Left renal pelvis (tissue), 4 donors: Measurements from ENCODE around the gene MYL12A. TPM values are rescaled to one million over a fixed set of nuclear protein-coding genes. Genes with fewer than 3 reads are reported as not detected.
A peak's percentile ranks its signal among the peaks of the same experiment; 100 is the strongest.
"Not testable (repeated sequence)": the region's sequence is repeated elsewhere in the genome, so short reads cannot be mapped to it uniquely, and the experiment has no call there.

ENCODE experiments used
- DNase-seq, 4 donors: peaks; one replicate each; pipeline ENCODE4 v3.0.0-alpha.2; 2013; ENCODE audit warnings: low read depth in 4 of 4, low spot score in 3 of 4
- polyA plus RNA-seq, 4 donors: library from polyadenylated mRNA; unstranded; fragments of 120-200 nt; gene quantifications; one replicate each; pipeline ENCODE4 v1.2.1, GENCODE V29; 2013; ENCODE audit not compliant: insufficient read length in 4 of 4

The MYL12A gene
- polyA plus RNA-seq, 4 donors, result 374 to 461 (median 411) TPM

GRCh38 chr18:3251963-3252277 is 4.3 kb downstream of the MYL12A start:
- DNase-seq, result no peak

GRCh38 chr18:3252843-3253242 is 5.2 kb downstream of the MYL12A start:
- DNase-seq, result no peak

- no peak for DNase-seq
Measured at GRCh38 chr18:3254725-3255124, 7.1 kb downstream of the MYL12A start.

GRCh38 chr18:3255611-3256165 is 8.1 kb downstream of the MYL12A start:
- DNase-seq, result no peak

DNA sequence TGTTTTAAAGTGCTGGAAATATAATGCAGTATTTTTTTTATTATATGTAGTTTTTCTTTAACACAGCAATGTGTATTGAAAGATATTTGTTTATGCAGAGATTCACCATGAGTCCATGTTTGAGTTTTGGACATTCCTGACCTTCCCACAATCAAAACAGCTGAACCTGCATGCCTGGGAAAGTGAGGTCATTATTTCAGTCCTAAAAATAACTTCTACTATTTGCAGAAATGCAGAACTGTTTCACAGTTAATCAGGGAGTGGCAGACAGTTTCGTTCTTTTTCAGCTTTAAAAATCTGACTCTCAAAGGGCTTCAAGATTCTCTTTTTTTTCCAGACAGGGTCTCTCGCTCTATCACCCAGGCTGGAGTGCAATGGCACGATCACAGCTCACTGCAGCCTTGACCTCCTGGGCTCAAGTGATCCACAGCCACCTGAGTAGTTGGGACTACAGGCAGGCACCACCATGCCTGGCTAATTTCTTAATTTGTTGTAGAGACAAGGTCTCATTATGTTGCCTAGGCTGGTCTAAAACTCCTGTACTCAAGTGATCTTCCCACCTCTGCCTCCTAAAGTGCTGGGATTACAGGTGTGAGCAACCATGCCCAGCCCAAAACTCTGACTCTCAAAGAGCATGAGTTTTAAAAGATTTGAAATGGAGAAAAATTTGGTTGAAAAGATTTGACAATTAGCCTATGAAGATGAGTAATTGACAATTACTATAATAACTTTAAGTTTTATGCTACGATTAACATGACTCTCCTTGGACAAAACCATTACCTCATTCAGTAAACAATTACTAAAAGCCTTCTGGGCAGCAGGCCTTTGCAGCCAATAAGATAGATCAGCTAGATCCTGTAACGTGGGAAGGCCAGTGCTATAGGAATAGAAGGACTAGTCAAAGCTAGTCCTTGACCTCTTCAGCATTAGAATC is 9.4 kb downstream of the MYL12A start:
- no peak for DNase-seq

GRCh38 chr18:3257627-3258120 is 10.1 kb downstream of the MYL12A start:
- no peak for DNase-seq

GRCh38 chr18:3260995-3261372 is 13.4 kb downstream of the MYL12A start:
- DNase-seq, result no peak

GRCh38 chr18:3261373-3262233 is 14.0 kb downstream of the MYL12A start, which contains the start of gene MYL12B:
TSS of gene MYL12B (plus strand) at chr18:3262133. CDS start at chr18:3272899, 10,766 bp downstream.
- peak in 2 of 4 donors; percentile 71 to 74 for DNase-seq

- DNase-seq, result no peak
Measured at GRCh38 chr18:3262234-3263131, 14.9 kb downstream of the MYL12A start.

GRCh38 chr18:3263132-3263700 is 15.6 kb downstream of the MYL12A start:
- no peak for DNase-seq

DNA sequence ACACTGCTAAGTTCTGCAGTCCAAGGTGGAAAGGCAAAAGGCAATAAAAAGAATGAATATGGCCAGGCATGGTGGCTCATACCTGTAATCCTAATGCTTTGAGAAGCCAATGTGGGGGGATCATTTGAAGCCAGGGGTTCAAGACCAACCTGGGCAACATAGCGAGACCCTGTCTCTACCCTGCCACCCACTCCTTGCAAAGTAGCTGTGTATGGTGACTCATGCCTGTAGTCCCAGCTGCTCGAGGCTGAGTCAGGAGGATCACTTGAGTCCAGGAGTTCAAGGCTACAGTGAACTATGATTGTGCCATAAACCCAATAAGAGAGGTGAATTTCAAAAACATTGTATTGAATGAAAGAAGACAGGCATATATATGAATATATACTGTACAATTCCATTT is 16.8 kb downstream of the MYL12A start:
- DNase-seq, result no peak

DNA sequence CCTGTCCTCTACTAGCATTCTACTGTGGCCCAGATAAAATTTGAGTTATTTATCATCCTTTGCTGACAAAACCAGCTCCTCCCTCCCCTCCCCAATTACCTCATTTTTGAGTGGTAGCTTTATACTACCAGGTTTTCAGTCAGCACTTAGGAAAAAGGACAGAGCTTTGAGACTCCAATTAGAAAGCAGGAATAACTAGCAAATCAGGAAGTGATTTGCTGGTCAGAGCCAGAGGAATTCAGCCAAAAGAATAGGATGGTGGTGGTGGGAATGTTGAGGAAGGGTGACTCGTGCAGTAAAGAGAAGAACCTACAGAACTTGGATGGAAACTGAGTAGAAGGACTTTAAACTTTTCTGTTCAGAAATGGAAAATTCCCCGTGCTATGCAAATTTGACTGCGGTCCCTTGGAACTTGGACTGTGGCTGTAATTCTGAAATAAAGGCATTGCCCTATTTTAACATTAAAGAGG is 18.0 kb downstream of the MYL12A start:
- no peak for DNase-seq

GRCh38 chr18:3266062-3266608 is 18.5 kb downstream of the MYL12A start:
- DNase-seq, result no peak

GRCh38 chr18:3268306-3268705 is 20.7 kb downstream of the MYL12A start:
- no peak for DNase-seq

GRCh38 chr18:3269241-3269913 is 21.8 kb downstream of the MYL12A start:
- DNase-seq, result no peak

DNA sequence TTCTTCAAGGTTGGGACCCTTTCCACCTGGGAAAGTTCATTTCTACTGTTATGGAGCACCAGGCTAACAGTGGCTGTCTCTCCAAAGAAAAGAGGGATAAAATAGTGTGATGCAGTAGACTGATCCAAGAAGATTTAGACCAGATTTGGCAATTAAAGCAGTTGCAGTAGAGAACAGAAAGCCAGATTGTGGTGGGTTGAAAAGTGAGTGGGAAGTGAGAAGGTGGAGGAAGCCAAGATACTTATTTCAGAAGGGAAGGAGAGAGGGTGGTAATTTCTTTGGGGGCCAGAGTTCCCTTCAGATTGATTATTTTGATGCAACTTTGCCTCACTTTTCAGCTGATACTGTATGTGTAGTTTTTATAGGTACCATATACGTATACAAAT is 22.3 kb downstream of the MYL12A start:
- DNase-seq, result no peak

DNA sequence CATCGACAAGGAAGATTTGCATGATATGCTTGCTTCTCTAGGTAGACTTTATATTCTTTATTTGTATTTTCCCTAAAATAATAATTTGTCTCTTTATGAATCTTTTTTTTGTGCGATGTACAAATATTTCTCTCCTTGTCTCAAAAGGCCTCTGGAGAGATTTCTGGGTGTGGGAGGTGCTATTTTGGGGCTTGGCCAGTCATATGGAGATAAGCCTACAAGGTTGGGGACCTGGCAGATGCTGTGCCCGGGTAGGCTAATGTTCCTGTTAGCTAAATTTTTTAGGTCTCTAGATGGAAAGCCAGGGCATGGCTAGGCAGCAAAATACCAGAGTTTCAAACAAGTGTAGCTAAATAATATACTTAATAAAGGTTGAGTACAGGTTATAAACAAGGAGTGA is 25.4 kb downstream of the MYL12A start:
- no peak for DNase-seq

DNA sequence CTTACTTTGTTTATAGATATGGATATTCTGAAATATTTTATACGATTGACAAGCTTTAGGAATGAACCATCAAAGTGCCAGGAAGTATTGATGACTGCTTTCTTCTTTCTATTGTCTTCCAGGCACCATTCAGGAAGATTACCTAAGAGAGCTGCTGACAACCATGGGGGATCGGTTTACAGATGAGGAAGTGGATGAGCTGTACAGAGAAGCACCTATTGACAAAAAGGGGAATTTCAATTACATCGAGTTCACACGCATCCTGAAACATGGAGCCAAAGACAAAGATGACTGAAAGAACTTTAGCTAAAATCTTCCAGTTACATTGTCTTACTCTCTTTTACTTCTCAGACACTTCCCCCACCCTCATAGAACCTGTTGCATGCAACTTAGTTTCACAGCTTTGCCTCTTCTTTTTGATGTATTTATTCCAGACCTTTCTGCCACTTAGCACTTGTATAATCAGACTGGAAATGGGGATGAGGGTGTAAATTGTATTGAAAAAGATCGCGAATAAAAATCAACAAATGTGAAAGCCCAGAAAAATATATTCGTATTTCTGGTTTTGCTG is 30.1 kb downstream of the MYL12A start:
- DNase-seq, result not testable (repeated sequence)
